HG03135 (cell line): Measurements from ENCODE around the gene A3GALT2.
A peak's percentile ranks its signal among the peaks of the same experiment; 100 is the strongest.
"Not testable (repeated sequence)": the region's sequence is repeated elsewhere in the genome, so short reads cannot be mapped to it uniquely, and the experiment has no call there.

Source experiments
- ATAC-seq: cut with Tn5 transposase; IDR thresholded peaks from one replicate; pipeline ENCODE4 v1.9.1; 2021; ENCODE audit warnings: mild to moderate bottlenecking, moderate library complexity; ENCODE audit not compliant: unreplicated experiment

A3GALT2 gene

GRCh38 chr1:33295450-33296081 lies 25.3 kb downstream of the A3GALT2 start:
- peak; percentile 70 for ATAC-seq

GRCh38 chr1:33295023-33295422 lies 25.9 kb downstream of the A3GALT2 start:
- ATAC-seq = no peak

- no peak for ATAC-seq
Measured at GRCh38 chr1:33294071-33295010, 26.6 kb downstream of the A3GALT2 start.

GRCh38 chr1:33292726-33293340 lies 28.1 kb downstream of the A3GALT2 start:
- ATAC-seq = no peak

GRCh38 chr1:33290615-33291014 lies 30.3 kb downstream of the A3GALT2 start:
- not testable (repeated sequence) for ATAC-seq

- ATAC-seq = no peak
Measured at GRCh38 chr1:33289858-33290154, 31.1 kb downstream of the A3GALT2 start.

- no peak for ATAC-seq
Measured at GRCh38 chr1:33288976-33289857, 31.7 kb downstream of the A3GALT2 start.

GRCh38 chr1:33287317-33287716 lies 33.6 kb downstream of the A3GALT2 start:
- ATAC-seq = no peak

GRCh38 chr1:33286451-33287185 lies 34.3 kb downstream of the A3GALT2 start:
- ATAC-seq = no peak

- ATAC-seq = no peak
Measured at GRCh38 chr1:33284049-33284448, 36.8 kb downstream of the A3GALT2 start.

- no peak for ATAC-seq
Measured at GRCh38 chr1:33282791-33283190, 38.1 kb downstream of the A3GALT2 start.

- no peak for ATAC-seq
Measured at GRCh38 chr1:33281554-33282303, 39.2 kb downstream of the A3GALT2 start.

- ATAC-seq = no peak
Measured at GRCh38 chr1:33280091-33280661, 40.7 kb downstream of the A3GALT2 start.

GRCh38 chr1:33277488-33278084 lies 43.3 kb downstream of the A3GALT2 start:
- no peak for ATAC-seq

- ATAC-seq = no peak
Measured at GRCh38 chr1:33276573-33277298, 44.2 kb downstream of the A3GALT2 start.

GRCh38 chr1:33275706-33276572 lies 45.0 kb downstream of the A3GALT2 start:
- no peak for ATAC-seq

- ATAC-seq = no peak
Measured at GRCh38 chr1:33275195-33275594, 45.7 kb downstream of the A3GALT2 start.
